Measurements from ENCODE around the gene UTF1.
"Not testable (repeated sequence)": the region's sequence is repeated elsewhere in the genome, so short reads cannot be mapped to it uniquely, and the experiment has no call there.

DNA sequence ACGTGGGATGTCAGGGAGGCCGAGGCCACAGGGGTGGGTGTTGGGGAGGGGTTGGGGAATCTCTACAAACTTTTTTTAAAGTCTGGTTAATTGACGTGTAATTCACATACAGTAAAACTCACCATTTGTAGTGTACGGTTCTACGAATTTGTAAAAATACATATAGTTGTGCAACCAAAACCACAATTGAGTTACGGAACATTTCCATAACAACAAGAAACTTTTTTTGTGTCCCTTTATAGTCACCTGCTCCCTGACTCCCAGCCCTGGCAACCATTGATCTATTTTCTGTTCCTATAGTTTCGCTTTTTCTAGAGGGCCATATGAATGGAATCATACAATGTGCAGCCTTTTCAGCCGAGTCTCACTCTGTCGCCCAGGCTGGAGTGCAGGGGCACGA, 4.8 kb downstream of the UTF1 start:
- TF ChIP-seq, protein P1, sequence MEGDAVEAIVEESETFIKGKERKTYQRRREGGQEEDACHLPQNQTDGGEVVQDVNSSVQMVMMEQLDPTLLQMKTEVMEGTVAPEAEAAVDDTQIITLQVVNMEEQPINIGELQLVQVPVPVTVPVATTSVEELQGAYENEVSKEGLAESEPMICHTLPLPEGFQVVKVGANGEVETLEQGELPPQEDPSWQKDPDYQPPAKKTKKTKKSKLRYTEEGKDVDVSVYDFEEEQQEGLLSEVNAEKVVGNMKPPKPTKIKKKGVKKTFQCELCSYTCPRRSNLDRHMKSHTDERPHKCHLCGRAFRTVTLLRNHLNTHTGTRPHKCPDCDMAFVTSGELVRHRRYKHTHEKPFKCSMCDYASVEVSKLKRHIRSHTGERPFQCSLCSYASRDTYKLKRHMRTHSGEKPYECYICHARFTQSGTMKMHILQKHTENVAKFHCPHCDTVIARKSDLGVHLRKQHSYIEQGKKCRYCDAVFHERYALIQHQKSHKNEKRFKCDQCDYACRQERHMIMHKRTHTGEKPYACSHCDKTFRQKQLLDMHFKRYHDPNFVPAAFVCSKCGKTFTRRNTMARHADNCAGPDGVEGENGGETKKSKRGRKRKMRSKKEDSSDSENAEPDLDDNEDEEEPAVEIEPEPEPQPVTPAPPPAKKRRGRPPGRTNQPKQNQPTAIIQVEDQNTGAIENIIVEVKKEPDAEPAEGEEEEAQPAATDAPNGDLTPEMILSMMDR (conservative IDR thresholded peaks at IDR 0.05; ENCODE audit: low read depth in 2 of 2) = not testable (repeated sequence)
- TF ChIP-seq, protein P2, sequence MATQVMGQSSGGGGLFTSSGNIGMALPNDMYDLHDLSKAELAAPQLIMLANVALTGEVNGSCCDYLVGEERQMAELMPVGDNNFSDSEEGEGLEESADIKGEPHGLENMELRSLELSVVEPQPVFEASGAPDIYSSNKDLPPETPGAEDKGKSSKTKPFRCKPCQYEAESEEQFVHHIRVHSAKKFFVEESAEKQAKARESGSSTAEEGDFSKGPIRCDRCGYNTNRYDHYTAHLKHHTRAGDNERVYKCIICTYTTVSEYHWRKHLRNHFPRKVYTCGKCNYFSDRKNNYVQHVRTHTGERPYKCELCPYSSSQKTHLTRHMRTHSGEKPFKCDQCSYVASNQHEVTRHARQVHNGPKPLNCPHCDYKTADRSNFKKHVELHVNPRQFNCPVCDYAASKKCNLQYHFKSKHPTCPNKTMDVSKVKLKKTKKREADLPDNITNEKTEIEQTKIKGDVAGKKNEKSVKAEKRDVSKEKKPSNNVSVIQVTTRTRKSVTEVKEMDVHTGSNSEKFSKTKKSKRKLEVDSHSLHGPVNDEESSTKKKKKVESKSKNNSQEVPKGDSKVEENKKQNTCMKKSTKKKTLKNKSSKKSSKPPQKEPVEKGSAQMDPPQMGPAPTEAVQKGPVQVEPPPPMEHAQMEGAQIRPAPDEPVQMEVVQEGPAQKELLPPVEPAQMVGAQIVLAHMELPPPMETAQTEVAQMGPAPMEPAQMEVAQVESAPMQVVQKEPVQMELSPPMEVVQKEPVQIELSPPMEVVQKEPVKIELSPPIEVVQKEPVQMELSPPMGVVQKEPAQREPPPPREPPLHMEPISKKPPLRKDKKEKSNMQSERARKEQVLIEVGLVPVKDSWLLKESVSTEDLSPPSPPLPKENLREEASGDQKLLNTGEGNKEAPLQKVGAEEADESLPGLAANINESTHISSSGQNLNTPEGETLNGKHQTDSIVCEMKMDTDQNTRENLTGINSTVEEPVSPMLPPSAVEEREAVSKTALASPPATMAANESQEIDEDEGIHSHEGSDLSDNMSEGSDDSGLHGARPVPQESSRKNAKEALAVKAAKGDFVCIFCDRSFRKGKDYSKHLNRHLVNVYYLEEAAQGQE (IDR thresholded peaks at IDR 0.05; ENCODE audit: unreplicated experiment) = not testable (repeated sequence)
- not testable (repeated sequence) for TF ChIP-seq NANOG (IDR thresholded peaks at IDR 0.05; ENCODE audit: borderline replicate concordance); ZNF331 (CRISPR knock-in tag; IDR thresholded peaks at IDR 0.05; ENCODE audit: low read depth); POLR2AphosphoS5 (IDR thresholded peaks at IDR 0.05; ENCODE audit: low read depth); EZH2phosphoT487 (IDR thresholded peaks at IDR 0.05; ENCODE audit: unreplicated experiment); EZH2 (IDR thresholded peaks at IDR 0.05; ENCODE audit: low read depth, unreplicated experiment)

Data from GM23338 (cell line).